ENCODE results near the gene STRIP1.

STRIP1 gene

DNA sequence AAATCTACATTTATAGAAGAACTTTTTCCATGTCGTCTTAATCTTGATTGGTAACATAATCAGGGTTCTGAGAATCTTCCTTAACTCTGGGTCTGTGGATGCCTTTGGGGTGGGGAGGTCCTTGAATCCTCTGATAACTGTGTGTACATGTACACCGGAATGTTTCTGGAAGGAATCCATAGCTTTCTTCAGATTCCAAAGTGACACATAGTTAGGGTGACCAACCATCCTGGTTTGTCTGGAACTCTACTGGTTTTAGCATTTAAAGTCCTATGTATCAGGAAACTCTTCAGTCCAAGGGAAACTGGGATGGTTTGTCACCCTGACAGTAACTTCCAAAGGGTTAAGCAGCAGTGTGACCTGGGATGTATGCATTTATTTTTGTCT is 16.8 kb downstream of the STRIP1 start:
- no peak overlapping the region for H2AFZ ChIP-seq (ENCODE audit: low read length)
- no peak overlapping the region for H3K4me3 ChIP-seq (ENCODE audit: low read length)
- H4K20me1 ChIP-seq (ENCODE audit: insufficient read depth, low read length) = no peaks in the 10 kb centered on the region
- no peaks in the 10 kb centered on the region for H3K9me3 ChIP-seq (replicated peaks; ENCODE audit: insufficient read depth, low read length)
- H3F3A ChIP-seq (ENCODE audit: insufficient read depth, low read length) = no peaks in the 10 kb centered on the region
- H3K4me2 ChIP-seq (ENCODE audit: low read depth, low read length) = no peak overlapping the region
- H3K4me1 ChIP-seq (ENCODE audit: low read length) = no peaks in the 10 kb centered on the region
- no peak overlapping the region for H3K27ac ChIP-seq (ENCODE audit: low read length)
- no peaks in the 10 kb centered on the region for H3K36me3 ChIP-seq (replicated peaks; ENCODE audit: insufficient read depth, low read length)
- no peak for DNase-seq
- H3K9ac ChIP-seq (ENCODE audit: low read length) = no peak overlapping the region
- H3K27me3 ChIP-seq (replicated peaks; ENCODE audit: insufficient read depth, low read length) = no peaks in the 10 kb centered on the region
- TF ChIP-seq EZH2 (optimal IDR thresholded peaks at IDR 0.05; ENCODE audit: low read depth, low read length) (no peak), EZH2phosphoT487 (IDR thresholded peaks at IDR 0.05; ENCODE audit: low read length) (no peak)
- TF ChIP-seq, protein P1, sequence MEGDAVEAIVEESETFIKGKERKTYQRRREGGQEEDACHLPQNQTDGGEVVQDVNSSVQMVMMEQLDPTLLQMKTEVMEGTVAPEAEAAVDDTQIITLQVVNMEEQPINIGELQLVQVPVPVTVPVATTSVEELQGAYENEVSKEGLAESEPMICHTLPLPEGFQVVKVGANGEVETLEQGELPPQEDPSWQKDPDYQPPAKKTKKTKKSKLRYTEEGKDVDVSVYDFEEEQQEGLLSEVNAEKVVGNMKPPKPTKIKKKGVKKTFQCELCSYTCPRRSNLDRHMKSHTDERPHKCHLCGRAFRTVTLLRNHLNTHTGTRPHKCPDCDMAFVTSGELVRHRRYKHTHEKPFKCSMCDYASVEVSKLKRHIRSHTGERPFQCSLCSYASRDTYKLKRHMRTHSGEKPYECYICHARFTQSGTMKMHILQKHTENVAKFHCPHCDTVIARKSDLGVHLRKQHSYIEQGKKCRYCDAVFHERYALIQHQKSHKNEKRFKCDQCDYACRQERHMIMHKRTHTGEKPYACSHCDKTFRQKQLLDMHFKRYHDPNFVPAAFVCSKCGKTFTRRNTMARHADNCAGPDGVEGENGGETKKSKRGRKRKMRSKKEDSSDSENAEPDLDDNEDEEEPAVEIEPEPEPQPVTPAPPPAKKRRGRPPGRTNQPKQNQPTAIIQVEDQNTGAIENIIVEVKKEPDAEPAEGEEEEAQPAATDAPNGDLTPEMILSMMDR (IDR thresholded peaks at IDR 0.05; ENCODE audit: low read length) = no peak
- H3K9me2 ChIP-seq (replicated peaks; ENCODE audit: insufficient read depth, low read length) = no peaks in the 10 kb centered on the region
- no peaks in the 10 kb centered on the region for H3K79me2 ChIP-seq (ENCODE audit: low read length)

DNA sequence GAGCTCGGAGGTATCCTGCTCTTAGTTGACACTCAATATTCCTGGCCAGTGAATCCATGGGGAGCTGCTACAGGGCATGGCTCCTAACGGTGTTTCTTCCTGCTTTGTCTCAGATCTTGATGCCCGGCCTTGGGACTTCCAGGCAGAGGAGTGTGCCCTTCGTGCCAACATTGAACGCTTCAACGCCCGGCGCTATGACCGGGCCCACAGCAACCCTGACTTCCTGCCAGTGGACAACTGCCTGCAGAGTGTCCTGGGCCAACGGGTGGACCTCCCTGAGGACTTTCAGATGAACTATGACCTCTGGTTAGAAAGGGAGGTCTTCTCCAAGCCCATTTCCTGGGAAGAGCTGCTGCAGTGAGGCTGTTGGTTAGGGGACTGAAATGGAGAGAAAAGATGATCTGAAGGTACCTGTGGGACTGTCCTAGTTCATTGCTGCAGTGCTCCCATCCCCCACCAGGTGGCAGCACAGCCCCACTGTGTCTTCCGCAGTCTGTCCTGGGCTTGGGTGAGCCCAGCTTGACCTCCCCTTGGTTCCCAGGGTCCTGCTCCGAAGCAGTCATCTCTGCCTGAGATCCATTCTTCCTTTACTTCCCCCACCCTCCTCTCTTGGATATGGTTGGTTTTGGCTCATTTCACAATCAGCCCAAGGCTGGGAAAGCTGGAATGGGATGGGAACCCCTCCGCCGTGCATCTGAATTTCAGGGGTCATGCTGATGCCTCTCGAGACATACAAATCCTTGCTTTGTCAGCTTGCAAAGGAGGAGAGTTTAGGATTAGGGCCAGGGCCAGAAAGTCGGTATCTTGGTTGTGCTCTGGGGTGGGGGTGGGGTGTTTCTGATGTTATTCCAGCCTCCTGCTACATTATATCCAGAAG is 19.4 kb downstream of the STRIP1 start:
- H3K36me3 ChIP-seq (replicated peaks; ENCODE audit: insufficient read depth, low read length) = no peaks in the 10 kb centered on the region

DNA sequence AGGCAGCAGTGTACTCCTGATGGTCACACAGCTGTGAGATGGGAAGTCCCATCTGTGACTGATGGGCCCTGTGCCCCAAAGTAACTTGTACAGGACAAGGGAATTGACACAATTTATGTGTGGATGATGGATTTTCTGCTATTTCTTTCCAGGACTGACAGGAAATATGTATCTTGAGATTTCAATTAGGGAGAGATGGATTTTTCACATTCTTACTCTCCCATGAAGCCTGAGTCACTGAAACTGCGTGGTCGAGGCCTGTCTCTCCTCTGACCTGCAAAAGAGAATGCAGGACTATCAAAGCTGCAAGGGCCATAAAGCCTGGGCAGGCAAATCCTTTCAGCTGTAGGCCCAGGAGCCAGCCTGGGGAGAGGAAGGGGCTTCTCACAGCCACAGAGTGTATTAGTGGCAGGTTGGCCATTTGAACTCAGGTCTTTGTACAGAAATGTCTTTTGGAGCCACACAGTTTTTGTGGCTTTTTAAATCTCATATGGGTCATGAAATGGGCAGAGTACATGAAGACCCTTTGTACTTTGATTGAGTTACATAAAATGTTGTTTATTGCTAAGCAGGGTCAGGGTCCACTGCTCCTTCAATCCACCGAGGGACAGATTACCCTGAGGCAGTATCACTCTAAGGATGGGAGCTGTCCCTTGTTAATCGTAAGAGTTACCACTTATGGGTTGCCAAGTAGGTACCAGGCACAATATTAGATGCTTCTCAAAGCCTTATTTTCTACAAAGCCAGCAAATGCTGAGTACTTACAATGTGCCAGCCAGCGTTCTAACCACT is 21.3 kb downstream of the STRIP1 start:
- Histone ChIP-seq H3K27ac (ENCODE audit: low read length) (no peak overlapping the region), H3K4me3 (ENCODE audit: low read length) (no peak overlapping the region), H3K27me3 (replicated peaks; ENCODE audit: insufficient read depth, low read length) (no peaks in the 10 kb centered on the region), H3K9me3 (replicated peaks; ENCODE audit: insufficient read depth, low read length) (no peaks in the 10 kb centered on the region), H3K4me1 (ENCODE audit: low read length) (no peaks in the 10 kb centered on the region), H3K4me2 (ENCODE audit: low read depth, low read length) (no peak overlapping the region), H3K9me2 (replicated peaks; ENCODE audit: insufficient read depth, low read length) (no peaks in the 10 kb centered on the region), H3K79me2 (ENCODE audit: low read length) (no peaks in the 10 kb centered on the region), H3F3A (ENCODE audit: insufficient read depth, low read length) (no peaks in the 10 kb centered on the region), H2AFZ (ENCODE audit: low read length) (no peak overlapping the region), H3K36me3 (replicated peaks; ENCODE audit: insufficient read depth, low read length) (no peaks in the 10 kb centered on the region), H4K20me1 (ENCODE audit: insufficient read depth, low read length) (no peaks in the 10 kb centered on the region), H3K9ac (ENCODE audit: low read length) (no peak overlapping the region)
- TF ChIP-seq EZH2phosphoT487 (IDR thresholded peaks at IDR 0.05; ENCODE audit: low read length) (no peak), EZH2 (optimal IDR thresholded peaks at IDR 0.05; ENCODE audit: low read depth, low read length) (no peak)
- TF ChIP-seq, protein P1 (IDR thresholded peaks at IDR 0.05; ENCODE audit: low read length) = no peak
- DNase-seq = no peak

More for the DNA sequence above, 19.4 kb downstream of the STRIP1 start:
- no peak overlapping the region for H2AFZ ChIP-seq (ENCODE audit: low read length)
- no peaks in the 10 kb centered on the region for H3K27me3 ChIP-seq (replicated peaks; ENCODE audit: insufficient read depth, low read length)
- no peaks in the 10 kb centered on the region for H3K9me3 ChIP-seq (replicated peaks; ENCODE audit: insufficient read depth, low read length)
- no peaks in the 10 kb centered on the region for H3K9me2 ChIP-seq (replicated peaks; ENCODE audit: insufficient read depth, low read length)
- no peak overlapping the region for H3K27ac ChIP-seq (ENCODE audit: low read length)
- H3K9ac ChIP-seq (ENCODE audit: low read length) = no peak overlapping the region
- no peaks in the 10 kb centered on the region for H3F3A ChIP-seq (ENCODE audit: insufficient read depth, low read length)
- no peak overlapping the region for H3K4me2 ChIP-seq (ENCODE audit: low read depth, low read length)
- no peaks in the 10 kb centered on the region for H3K4me1 ChIP-seq (ENCODE audit: low read length)
- H3K79me2 ChIP-seq (ENCODE audit: low read length) = no peaks in the 10 kb centered on the region
- DNase-seq = peak; percentile 9
- TF ChIP-seq EZH2phosphoT487 (IDR thresholded peaks at IDR 0.05; ENCODE audit: low read length) = no peak
- TF ChIP-seq, protein P1 (IDR thresholded peaks at IDR 0.05; ENCODE audit: low read length) = peak; percentile 69
- H4K20me1 ChIP-seq (ENCODE audit: insufficient read depth, low read length) = no peaks in the 10 kb centered on the region
- H3K4me3 ChIP-seq (ENCODE audit: low read length) = no peak overlapping the region

Data from MM.1S (cell line).